GM12874 (cell line): ENCODE results near the gene THRB.

ENCODE experiments used
- TF ChIP-seq, protein P1 (sequence below): IDR thresholded peaks from 2 replicates; pipeline ENCODE4 v1.5.1; 2011; ENCODE audit warnings: low read depth, mild to moderate bottlenecking, control low read depth, low read length, moderate library complexity; ENCODE audit not compliant: insufficient read depth

Gene THRB

DNA sequence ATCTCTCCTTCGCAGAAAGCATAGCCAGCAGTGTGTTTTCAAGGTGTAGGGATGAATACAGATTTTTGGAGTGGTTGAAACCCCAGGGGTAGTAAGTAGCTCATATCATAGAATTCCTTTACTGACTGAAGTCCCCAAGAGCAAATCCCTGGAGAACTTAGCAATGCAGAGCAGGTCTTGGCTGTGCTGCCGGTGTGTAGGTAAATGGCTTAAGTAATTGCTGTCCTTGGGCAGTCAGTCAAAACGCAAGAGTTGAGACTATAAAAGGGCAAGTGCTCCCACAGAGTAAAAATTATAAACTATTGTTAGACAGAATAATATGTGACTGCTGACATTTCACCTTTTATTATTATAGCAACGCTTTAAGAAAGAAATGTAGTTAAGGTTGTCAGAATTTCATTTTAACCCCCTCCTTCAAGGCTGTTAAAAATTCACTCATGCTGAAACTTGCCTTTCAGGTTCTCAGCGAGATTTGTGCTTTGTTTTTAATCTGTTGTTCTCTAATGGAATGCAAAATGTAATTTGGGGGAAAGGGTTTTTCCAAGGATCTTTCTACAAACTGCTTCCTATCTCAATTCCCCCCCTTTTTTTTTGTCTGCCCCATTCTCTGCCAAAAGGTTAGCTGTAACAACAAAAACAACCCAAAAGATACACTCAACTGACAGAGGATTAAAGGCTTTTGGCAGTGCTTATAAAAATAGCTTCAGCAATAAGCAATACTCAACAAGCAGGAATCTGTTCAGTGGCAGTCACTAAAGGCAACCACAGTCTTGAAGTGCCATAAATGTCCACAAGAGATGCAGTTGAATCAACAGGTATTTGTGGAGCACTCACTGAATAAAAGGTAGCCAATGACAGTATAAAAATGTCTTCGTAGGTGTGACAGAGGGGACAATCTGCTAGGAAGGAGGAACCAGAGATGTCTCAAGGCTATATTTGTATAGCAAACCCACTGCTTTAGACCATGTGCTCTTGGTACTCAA is 105.3 kb downstream of the THRB start:
- TF ChIP-seq, protein P1, sequence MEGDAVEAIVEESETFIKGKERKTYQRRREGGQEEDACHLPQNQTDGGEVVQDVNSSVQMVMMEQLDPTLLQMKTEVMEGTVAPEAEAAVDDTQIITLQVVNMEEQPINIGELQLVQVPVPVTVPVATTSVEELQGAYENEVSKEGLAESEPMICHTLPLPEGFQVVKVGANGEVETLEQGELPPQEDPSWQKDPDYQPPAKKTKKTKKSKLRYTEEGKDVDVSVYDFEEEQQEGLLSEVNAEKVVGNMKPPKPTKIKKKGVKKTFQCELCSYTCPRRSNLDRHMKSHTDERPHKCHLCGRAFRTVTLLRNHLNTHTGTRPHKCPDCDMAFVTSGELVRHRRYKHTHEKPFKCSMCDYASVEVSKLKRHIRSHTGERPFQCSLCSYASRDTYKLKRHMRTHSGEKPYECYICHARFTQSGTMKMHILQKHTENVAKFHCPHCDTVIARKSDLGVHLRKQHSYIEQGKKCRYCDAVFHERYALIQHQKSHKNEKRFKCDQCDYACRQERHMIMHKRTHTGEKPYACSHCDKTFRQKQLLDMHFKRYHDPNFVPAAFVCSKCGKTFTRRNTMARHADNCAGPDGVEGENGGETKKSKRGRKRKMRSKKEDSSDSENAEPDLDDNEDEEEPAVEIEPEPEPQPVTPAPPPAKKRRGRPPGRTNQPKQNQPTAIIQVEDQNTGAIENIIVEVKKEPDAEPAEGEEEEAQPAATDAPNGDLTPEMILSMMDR: no peak

DNA sequence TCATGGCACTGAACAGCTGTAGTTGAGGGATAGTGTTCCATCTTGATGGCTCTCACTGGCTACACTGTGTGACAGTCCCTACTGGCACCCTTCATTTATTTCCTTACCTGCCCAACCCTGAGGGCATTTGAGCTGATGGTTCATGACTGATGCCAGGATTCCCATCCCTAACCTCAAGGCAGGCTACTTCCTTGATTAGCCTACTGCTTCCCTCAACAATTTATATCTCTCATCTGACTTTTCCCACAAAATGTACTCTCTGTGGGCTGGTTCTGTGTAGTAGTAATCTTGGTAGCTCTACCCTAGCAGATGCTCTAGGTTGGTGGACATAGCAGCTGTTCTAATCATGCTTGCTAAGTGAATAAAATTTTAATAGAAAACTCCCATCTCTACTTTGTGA is 106.0 kb downstream of the THRB start:
- TF ChIP-seq, protein P1: no peak

- TF ChIP-seq, protein P1: no peak
Observed at GRCh38 chr3:24388159-24388558, 106.5 kb downstream of the THRB start.

- TF ChIP-seq, protein P1: no peak
Observed at GRCh38 chr3:24387493-24387892, 107.2 kb downstream of the THRB start.

DNA sequence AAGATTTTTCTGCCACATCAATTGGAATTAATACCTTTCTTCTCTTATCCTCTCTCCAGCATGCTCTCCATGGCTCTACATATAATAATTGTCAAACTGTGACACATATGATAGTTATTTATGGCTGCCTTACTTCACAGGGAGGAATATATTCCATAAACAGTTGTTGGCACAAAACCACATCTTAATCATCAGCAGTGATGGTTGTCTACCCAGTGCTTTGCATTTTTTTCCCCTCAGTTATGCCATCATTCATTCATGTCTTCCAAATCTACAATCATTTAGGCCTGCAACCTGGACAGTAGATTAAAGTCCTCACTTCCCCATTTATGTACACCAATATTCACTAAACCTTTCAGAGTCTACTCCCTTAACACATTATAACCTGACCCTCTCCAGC is 107.7 kb downstream of the THRB start:
- TF ChIP-seq, protein P1: no peak

GRCh38 chr3:24386458-24386857 is 108.2 kb downstream of the THRB start:
- TF ChIP-seq, protein P1: no peak

GRCh38 chr3:24385012-24385615 is 109.5 kb downstream of the THRB start:
- TF ChIP-seq, protein P1: no peak
